ENCODE data around the gene SPEN.
A peak's percentile ranks its signal among the peaks of the same experiment; 100 is the strongest.

SPEN gene

GRCh38 chr1:15858672-15859372 lies 11.3 kb downstream of the SPEN start:
- Mint-ChIP-seq H3K27ac (no peak overlapping the region), H3K36me3 (ENCODE audit: low read depth) (peaks cover 2% of the 10 kb centered on the region), H3K9me3 (no peaks in the 10 kb centered on the region), H3K27me3 (ENCODE audit: low read depth) (no peaks in the 10 kb centered on the region), H3K4me3 (no peak overlapping the region), H3K4me1 (ENCODE audit: low read depth) (peaks cover 12% of the 10 kb centered on the region)
- DNase-seq (ENCODE audit: low spot score) = no peak

- Mint-ChIP-seq H3K36me3 (ENCODE audit: low read depth) (no peaks in the 10 kb centered on the region), H3K4me3 (no peak overlapping the region)
Measured at GRCh38 chr1:15863156-15863901, 15.8 kb downstream of the SPEN start.

GRCh38 chr1:15866721-15867201 lies 19.3 kb downstream of the SPEN start:
- H3K36me3 Mint-ChIP-seq (ENCODE audit: low read depth) = no peaks in the 10 kb centered on the region
- H3K9me3 Mint-ChIP-seq = no peaks in the 10 kb centered on the region
- peaks cover 19% of the 10 kb centered on the region for H3K4me1 Mint-ChIP-seq (ENCODE audit: low read depth)
- H3K27ac Mint-ChIP-seq = no peak overlapping the region
- H3K27me3 Mint-ChIP-seq (ENCODE audit: low read depth) = no peaks in the 10 kb centered on the region
- H3K4me3 Mint-ChIP-seq = no peak overlapping the region
- DNase-seq (ENCODE audit: low spot score) = no peak

More at GRCh38 chr1:15863156-15863901, 15.8 kb downstream of the SPEN start:
- no peak for DNase-seq (ENCODE audit: low spot score)
- Mint-ChIP-seq H3K4me1 (ENCODE audit: low read depth) (peaks cover 13% of the 10 kb centered on the region), H3K27me3 (ENCODE audit: low read depth) (no peaks in the 10 kb centered on the region), H3K9me3 (no peaks in the 10 kb centered on the region), H3K27ac (no peak overlapping the region)

DNA sequence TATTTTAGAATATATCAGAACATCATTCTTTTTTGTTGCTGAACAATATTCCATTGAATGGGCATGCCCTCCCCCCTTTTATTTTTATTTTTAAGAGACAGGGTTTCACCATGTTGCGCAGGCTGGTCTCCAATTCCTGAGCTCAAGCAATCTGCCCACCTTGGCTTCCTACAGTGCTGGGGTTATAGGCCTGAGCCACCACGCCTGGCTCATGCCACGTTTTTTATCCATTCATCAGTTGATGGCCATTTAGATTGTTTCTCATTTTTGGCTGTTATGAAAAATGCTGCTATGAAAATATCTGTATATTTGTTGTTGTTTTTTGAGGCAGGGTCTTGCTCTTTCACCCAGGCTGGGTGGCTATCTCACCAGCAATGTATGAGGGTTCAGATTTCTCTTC lies 19.8 kb downstream of the SPEN start:
- Mint-ChIP-seq H3K36me3 (ENCODE audit: low read depth) (no peaks in the 10 kb centered on the region), H3K4me3 (no peak overlapping the region), H3K27ac (no peak overlapping the region), H3K27me3 (ENCODE audit: low read depth) (no peaks in the 10 kb centered on the region), H3K4me1 (ENCODE audit: low read depth) (peaks cover 19% of the 10 kb centered on the region), H3K9me3 (no peaks in the 10 kb centered on the region)
- no peak for DNase-seq (ENCODE audit: low spot score)

GRCh38 chr1:15869413-15869812 lies 21.9 kb downstream of the SPEN start:
- Mint-ChIP-seq H3K36me3 (ENCODE audit: low read depth) (peaks cover 11% of the 10 kb centered on the region), H3K4me3 (no peak overlapping the region), H3K27me3 (ENCODE audit: low read depth) (no peaks in the 10 kb centered on the region), H3K4me1 (ENCODE audit: low read depth) (peaks cover 19% of the 10 kb centered on the region), H3K9me3 (no peaks in the 10 kb centered on the region), H3K27ac (no peak overlapping the region)
- DNase-seq (ENCODE audit: low spot score) = no peak

- H3K4me1 Mint-ChIP-seq (ENCODE audit: low read depth) = peaks cover 19% of the 10 kb centered on the region
- H3K36me3 Mint-ChIP-seq (ENCODE audit: low read depth) = peaks cover 11% of the 10 kb centered on the region
- H3K9me3 Mint-ChIP-seq = no peaks in the 10 kb centered on the region
- H3K27me3 Mint-ChIP-seq (ENCODE audit: low read depth) = no peaks in the 10 kb centered on the region
- no peak overlapping the region for H3K27ac Mint-ChIP-seq
- H3K4me3 Mint-ChIP-seq = no peak overlapping the region
- DNase-seq (ENCODE audit: low spot score) = no peak
Measured at GRCh38 chr1:15870421-15870820, 22.9 kb downstream of the SPEN start.

DNA sequence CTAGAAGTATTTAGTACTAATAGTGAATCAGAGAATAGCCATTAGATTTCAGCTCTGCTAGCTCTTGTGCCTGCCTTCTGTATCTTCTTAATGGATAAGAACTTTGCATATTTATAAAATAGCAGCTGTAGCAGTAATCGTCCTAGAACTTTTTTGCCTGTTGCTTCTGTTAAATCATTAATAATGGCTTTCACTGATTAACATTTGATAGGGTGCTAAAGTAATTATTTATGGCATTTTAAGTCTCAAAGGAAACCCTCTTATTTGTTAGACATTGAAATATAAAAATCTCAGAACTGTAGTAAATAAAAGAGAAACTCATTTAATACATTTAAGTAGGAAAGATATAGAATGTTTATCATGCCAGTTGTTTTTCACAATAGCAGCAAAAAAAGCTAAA lies 27.0 kb downstream of the SPEN start:
- Mint-ChIP-seq H3K4me3 (no peak overlapping the region), H3K36me3 (ENCODE audit: low read depth) (peaks cover 22% of the 10 kb centered on the region), H3K4me1 (ENCODE audit: low read depth) (peaks cover 11% of the 10 kb centered on the region), H3K27ac (no peak overlapping the region), H3K27me3 (ENCODE audit: low read depth) (no peaks in the 10 kb centered on the region), H3K9me3 (no peaks in the 10 kb centered on the region)
- no peak for DNase-seq (ENCODE audit: low spot score)

DNA sequence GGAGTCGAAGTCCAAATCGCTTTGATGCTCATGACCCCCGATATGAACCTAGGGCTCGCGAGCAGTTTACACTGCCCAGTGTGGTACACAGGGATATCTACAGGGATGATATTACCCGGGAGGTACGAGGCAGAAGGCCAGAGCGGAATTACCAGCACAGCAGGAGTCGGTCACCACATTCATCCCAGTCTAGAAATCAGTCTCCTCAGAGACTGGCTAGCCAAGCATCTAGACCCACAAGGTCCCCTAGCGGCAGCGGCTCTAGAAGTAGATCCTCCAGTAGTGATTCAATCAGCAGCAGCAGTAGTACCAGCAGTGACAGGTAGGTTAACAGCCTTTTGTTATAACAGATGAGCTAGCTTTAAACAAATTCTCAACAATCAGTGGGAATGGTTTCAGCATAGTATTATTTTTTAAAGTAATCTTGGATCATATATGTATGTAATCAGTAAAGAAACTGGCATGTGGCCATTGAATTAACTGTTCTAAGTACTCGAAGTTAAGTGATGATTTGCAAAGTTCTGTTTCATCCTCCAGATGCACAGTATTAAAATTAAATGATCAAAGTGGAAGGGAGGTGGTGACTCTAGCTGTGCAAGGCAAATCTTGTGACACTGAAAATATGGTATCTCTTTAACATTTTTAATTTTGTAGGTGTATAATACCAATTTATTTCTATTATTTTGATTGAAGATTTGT lies 29.0 kb downstream of the SPEN start:
- Mint-ChIP-seq H3K36me3 (ENCODE audit: low read depth) (peaks cover 27% of the 10 kb centered on the region), H3K27me3 (ENCODE audit: low read depth) (no peaks in the 10 kb centered on the region), H3K4me1 (ENCODE audit: low read depth) (peaks cover 6% of the 10 kb centered on the region), H3K9me3 (no peaks in the 10 kb centered on the region), H3K4me3 (no peak overlapping the region), H3K27ac (no peak overlapping the region)
- DNase-seq (ENCODE audit: low spot score) = no peak

GRCh38 chr1:15881961-15882360 lies 34.5 kb downstream of the SPEN start:
- H3K27me3 Mint-ChIP-seq (ENCODE audit: low read depth) = no peaks in the 10 kb centered on the region
- H3K27ac Mint-ChIP-seq = no peak overlapping the region

DNA sequence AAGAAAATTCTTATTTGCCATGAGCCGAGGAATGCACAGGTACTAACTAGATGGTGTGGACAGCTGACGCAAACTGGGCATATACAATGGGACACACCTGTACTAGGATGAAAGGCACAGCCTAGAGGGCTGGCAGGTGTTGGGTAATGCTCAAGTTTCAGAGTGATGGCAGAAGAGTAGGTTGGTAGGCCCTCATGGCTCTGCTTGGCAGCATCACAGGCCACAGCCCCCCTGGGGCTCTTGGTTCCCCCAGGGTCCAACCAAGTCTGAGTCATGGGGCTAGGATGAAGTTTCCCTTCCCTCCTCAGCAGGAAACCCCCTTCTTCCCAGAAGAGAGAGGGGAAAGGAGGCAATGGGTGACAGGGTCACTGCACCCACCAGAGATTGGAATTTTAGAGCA lies 35.2 kb downstream of the SPEN start:
- peaks cover 20% of the 10 kb centered on the region for H3K36me3 Mint-ChIP-seq (ENCODE audit: low read depth)
- H3K4me1 Mint-ChIP-seq (ENCODE audit: low read depth) = peaks cover 30% of the 10 kb centered on the region
- no peak overlapping the region for H3K27ac Mint-ChIP-seq
- DNase-seq (ENCODE audit: low spot score) = no peak
- no peak overlapping the region for H3K4me3 Mint-ChIP-seq
- H3K9me3 Mint-ChIP-seq = no peaks in the 10 kb centered on the region
- H3K27me3 Mint-ChIP-seq (ENCODE audit: low read depth) = no peaks in the 10 kb centered on the region

More at GRCh38 chr1:15881961-15882360, 34.5 kb downstream of the SPEN start:
- peaks cover 20% of the 10 kb centered on the region for H3K36me3 Mint-ChIP-seq (ENCODE audit: low read depth)
- DNase-seq (ENCODE audit: low spot score) = no peak
- H3K4me1 Mint-ChIP-seq (ENCODE audit: low read depth) = peaks cover 30% of the 10 kb centered on the region
- H3K9me3 Mint-ChIP-seq = no peaks in the 10 kb centered on the region
- no peak overlapping the region for H3K4me3 Mint-ChIP-seq

GRCh38 chr1:15883326-15883725 lies 35.8 kb downstream of the SPEN start:
- DNase-seq (ENCODE audit: low spot score) = no peak
- Mint-ChIP-seq H3K36me3 (ENCODE audit: low read depth) (peaks cover 20% of the 10 kb centered on the region), H3K4me1 (ENCODE audit: low read depth) (peaks cover 30% of the 10 kb centered on the region), H3K9me3 (no peaks in the 10 kb centered on the region), H3K27ac (peak overlapping the region; percentile 75), H3K4me3 (no peak overlapping the region), H3K27me3 (ENCODE audit: low read depth) (no peaks in the 10 kb centered on the region)

DNA sequence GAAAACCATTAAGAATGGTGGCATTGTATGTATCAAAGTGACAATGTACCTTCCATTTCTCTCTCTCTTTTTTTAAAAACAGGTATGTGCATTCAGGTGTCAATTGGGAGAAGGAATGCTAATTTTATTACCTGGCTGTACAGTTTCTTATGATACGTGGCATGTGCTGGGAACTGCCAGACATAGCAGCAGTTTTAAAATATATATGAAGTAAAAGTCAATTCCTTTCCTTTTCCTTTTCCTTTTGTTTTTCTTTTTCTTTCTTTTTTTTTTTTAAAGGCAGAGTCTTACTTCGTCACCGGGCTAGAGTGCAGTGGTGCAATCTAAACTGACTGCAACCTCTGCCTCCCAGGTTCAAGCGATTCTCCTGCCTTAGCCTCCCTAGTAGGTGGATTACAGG lies 37.0 kb downstream of the SPEN start:
- no peaks in the 10 kb centered on the region for H3K9me3 Mint-ChIP-seq
- DNase-seq (ENCODE audit: low spot score) = no peak
- H3K27me3 Mint-ChIP-seq (ENCODE audit: low read depth) = no peaks in the 10 kb centered on the region
- H3K4me1 Mint-ChIP-seq (ENCODE audit: low read depth) = peaks cover 30% of the 10 kb centered on the region
- H3K36me3 Mint-ChIP-seq (ENCODE audit: low read depth) = peaks cover 21% of the 10 kb centered on the region
- no peak overlapping the region for H3K4me3 Mint-ChIP-seq
- H3K27ac Mint-ChIP-seq = no peak overlapping the region

DNA sequence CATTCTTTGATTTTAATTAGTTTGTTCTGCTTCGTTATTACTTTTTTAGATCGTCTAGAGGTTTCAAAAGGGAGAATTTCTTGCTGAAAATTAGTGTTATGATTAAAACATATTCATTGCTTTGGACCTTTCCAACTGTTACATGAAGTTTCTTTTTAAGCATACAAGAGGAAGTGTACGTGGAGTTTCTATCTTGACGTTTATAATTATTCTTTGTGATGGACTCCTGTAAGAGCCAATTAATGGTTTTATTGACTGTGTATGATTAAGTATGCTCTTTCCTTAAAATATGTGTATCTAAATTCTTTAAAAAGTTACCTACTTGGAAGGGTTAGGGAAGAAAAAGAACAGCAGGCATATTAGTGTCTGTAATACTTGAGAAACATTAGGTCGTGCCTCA lies 37.8 kb downstream of the SPEN start:
- Mint-ChIP-seq H3K27me3 (ENCODE audit: low read depth) (no peaks in the 10 kb centered on the region), H3K27ac (no peak overlapping the region), H3K36me3 (ENCODE audit: low read depth) (peaks cover 25% of the 10 kb centered on the region), H3K4me1 (ENCODE audit: low read depth) (peaks cover 28% of the 10 kb centered on the region), H3K9me3 (no peaks in the 10 kb centered on the region), H3K4me3 (no peak overlapping the region)
- no peak for DNase-seq (ENCODE audit: low spot score)

Data from T-helper 2 cell treated with Interferon-gamma antibody and Interleukin-4, amounts not matched to agents 5 μg/mL and 100 μg/mL, for 36 hours (primary cell).